ENCODE results near the gene RIMS4.

DNA sequence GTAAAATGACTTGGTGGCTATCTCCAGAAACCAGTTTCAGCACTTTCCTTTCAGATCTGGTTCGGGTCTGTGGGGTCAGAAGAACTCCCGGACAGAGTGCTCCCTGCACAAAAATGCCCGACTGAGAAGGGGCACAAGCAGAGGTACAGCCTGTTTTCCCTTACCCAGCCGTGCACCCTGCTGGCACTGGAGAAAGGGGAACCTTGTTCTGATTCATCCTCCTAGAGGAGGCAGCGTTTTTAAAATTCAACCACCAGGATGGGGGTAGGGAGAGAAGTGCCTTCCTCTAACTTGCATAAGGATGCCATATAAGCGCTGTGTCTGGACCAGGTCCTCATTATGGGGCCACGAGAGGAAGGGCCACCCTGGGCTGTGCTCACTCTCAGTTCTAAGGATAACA lies 17.6 kb downstream of the RIMS4 start:
- TF ChIP-seq CTCF (IDR thresholded peaks at IDR 0.05) (no peak), POLR2A (IDR thresholded peaks at IDR 0.05) (no peak)
